ENCODE data around the gene FHIT.

- TF ChIP-seq CTCF (IDR thresholded peaks at IDR 0.05) (no peak), EP300 (IDR thresholded peaks at IDR 0.05) (no peak), POLR2A (IDR thresholded peaks at IDR 0.05) (no peak)
Observed at GRCh38 chr3:60434950-60435349, 816.3 kb downstream of the FHIT start.

Data from ovary (tissue), 3 donors.